Stomach (tissue), 9 donors: Measurements from ENCODE around the gene BAZ2B. TPM values are rescaled to one million over a fixed set of nuclear protein-coding genes. Genes with fewer than 3 reads are reported as not detected.

Experiments used
- DNase-seq, 2 donors: peaks; one replicate each; pipeline versions ENCODE4 v3.0.0 to v3.0.0-alpha.2; 2013 to 2019
- H3K27ac ChIP-seq, 5 donors: fragments of 200-600 bp in 4 of 5; sonication (generic) in 4 of 5; one replicate each; pipeline ENCODE4 v1.5.1; 2013 to 2019; ENCODE audit warnings: mild to moderate bottlenecking in 1 of 5, moderate library complexity in 1 of 5
- H3K27me3 ChIP-seq, 3 donors: fragments of 200-600 bp; sonication (generic); one replicate each; pipeline ENCODE4 v1.5.1; 2017 to 2019; ENCODE audit warnings: mixed run types in 1 of 3
- H3K36me3 ChIP-seq, 4 donors: fragments of 200-600 bp; sonication (generic); 1 replicate in 3 of 4; 2 replicates in 1 of 4; pipeline ENCODE4 v1.5.1; 2016 to 2019
- H3K4me1 ChIP-seq, 4 donors: fragments of 200-600 bp; sonication (generic); one replicate each; pipeline ENCODE4 v1.5.1; 2016 to 2019
- H3K4me3 ChIP-seq, 4 donors: fragments of 200-600 bp; sonication (generic) in 3 of 4; one replicate each; pipeline ENCODE4 v1.5.1; 2016 to 2019; ENCODE audit warnings: mild to moderate bottlenecking in 1 of 4
- H3K9me3 ChIP-seq, 4 donors: fragments of 200-600 bp; sonication (generic); one replicate each; pipeline ENCODE4 v1.5.1; 2016 to 2019
- EP300 ChIP-seq: sonication (generic); formaldehyde crosslinking; IDR thresholded peaks from one replicate; pipeline ENCODE4 v1.6.1; 2017; ENCODE audit warnings: antibody characterized with exemption
- POLR2A ChIP-seq, 4 donors: fragments of 450-650 bp; IDR thresholded peaks; one replicate each; pipeline ENCODE4 v1.6.1; 2016; ENCODE audit warnings: antibody characterized with exemption in 4 of 4, control low read depth in 2 of 4, mild to moderate bottlenecking in 1 of 4, moderate library complexity in 1 of 4
- POLR2AphosphoS5 ChIP-seq, 3 donors: sonication (generic); formaldehyde crosslinking; IDR thresholded peaks; one replicate each; pipeline ENCODE4 v1.6.1; 2016; ENCODE audit warnings: antibody characterized with exemption in 3 of 3
- WGBS, 5 donors: extraction: QIAGEN DNeasy Blood & Tissue Kit in 3 of 5; methylation state at CpG; one replicate each; pipeline versions ENCODE4 v1.1.5 to v1.1.7; 2013 to 2018; 5-methylcytosine and 5-hydroxymethylcytosine counted together
- intact Hi-C: fragments of 100-400 bp; cut with DNase I; formaldehyde crosslinking; loops from one replicate; pipeline ENCODE4 v1.15.1; 2023; ENCODE audit warnings: low total_unique reads
- polyA plus RNA-seq, 3 donors: library from polyadenylated mRNA; stranded (reverse); fragments of 200-250 nt; gene quantifications; one replicate each; pipeline ENCODE4 v1.2.3, GENCODE V29; 2013
- total RNA-seq, 5 donors: library from RNA; depleted of rRNA; stranded (reverse); fragments of >200 nt; gene quantifications; one replicate each; pipeline versions ENCODE4 v1.1.0 to v1.2.3, GENCODE V29; 2014 to 2016
- TF ChIP-seq, protein P1 (sequence below), 7 experiments: fragments of 450-650 bp in 4 of 7; fragments of 200-600 bp in 3 of 7; sonication (generic) in 3 of 7; IDR thresholded peaks; one replicate each; pipeline ENCODE4 v1.5.1; 2016 to 2019; ENCODE audit warnings: antibody characterized with exemption in 7 of 7, control low read depth in 2 of 7, mild to moderate bottlenecking in 1 of 7
- donor health status: healthy with polysubstance abuse.
- donor health status: Bipolar disorder and iron deficiency.
- donor health status: healthy.

The BAZ2B gene
- total and polyA plus RNA-seq, 8 donors, result 7.2 to 245 (median 59.2) TPM

DNA sequence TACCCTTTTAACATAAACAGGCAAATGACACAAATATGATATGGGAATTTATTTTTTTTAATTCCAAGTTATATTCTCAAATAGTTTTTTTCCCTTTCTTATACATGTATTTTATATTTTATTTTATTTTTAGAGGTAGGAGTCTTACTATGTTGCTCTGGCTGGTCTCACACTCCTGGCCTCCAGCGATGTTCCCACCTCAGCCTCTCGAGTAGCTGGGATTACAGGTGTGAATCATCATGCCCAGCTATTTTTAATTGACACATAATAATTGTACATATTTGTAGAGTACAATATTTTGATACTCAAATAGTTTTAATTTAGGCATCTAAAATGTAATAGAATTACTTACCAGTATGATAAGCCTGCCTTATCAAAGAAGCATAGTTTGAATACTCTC is 12.2 kb downstream of the BAZ2B start:
- Histone ChIP-seq H3K9me3 (no peaks in the 10 kb centered on the region), H3K27ac (peak overlapping the region in 1 of 5 donors; percentile 73), H3K27me3 (no peaks in the 10 kb centered on the region), H3K36me3 (no peaks in the 10 kb centered on the region), H3K4me3 (no peak overlapping the region), H3K4me1 (peaks cover 19 to 54% (median 36%) of the 10 kb centered on the region in 4 donors)
- intact Hi-C loops, result no loop called here
- TF ChIP-seq POLR2AphosphoS5 (IDR thresholded peaks at IDR 0.05), result no peak
- TF ChIP-seq POLR2A (IDR thresholded peaks at IDR 0.05), result no peak
- TF ChIP-seq EP300, result no peak
- TF ChIP-seq, protein P1, sequence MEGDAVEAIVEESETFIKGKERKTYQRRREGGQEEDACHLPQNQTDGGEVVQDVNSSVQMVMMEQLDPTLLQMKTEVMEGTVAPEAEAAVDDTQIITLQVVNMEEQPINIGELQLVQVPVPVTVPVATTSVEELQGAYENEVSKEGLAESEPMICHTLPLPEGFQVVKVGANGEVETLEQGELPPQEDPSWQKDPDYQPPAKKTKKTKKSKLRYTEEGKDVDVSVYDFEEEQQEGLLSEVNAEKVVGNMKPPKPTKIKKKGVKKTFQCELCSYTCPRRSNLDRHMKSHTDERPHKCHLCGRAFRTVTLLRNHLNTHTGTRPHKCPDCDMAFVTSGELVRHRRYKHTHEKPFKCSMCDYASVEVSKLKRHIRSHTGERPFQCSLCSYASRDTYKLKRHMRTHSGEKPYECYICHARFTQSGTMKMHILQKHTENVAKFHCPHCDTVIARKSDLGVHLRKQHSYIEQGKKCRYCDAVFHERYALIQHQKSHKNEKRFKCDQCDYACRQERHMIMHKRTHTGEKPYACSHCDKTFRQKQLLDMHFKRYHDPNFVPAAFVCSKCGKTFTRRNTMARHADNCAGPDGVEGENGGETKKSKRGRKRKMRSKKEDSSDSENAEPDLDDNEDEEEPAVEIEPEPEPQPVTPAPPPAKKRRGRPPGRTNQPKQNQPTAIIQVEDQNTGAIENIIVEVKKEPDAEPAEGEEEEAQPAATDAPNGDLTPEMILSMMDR (IDR thresholded peaks at IDR 0.05), result no peak
- WGBS, 5 donors, result 79 to 86% (median 81%) methylated on average over 2 of the region's 2 CpGs
- DNase-seq, result no peak

DNA sequence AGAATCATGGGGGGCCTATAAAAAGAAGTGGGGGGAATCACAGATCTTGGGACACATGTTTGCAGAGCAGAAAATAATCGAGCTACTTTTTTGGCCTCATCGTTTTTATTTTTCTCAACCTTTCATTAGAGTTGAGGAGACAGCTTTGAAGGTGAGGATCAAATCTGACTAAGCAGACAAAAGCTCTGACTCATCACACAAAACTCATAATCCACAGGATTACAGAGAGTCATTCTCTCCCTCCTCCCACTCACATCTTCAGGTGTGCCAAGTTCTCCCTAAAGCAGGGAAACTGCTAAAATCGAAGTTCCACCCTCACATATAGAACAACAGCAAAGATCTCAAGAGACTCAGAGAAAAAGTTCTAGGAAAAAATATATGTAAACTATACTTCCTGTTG is 15.6 kb downstream of the BAZ2B start:
- intact Hi-C loops, result no loop called here
- Histone ChIP-seq H3K4me3 (no peak overlapping the region), H3K27ac (no peak overlapping the region), H3K9me3 (no peaks in the 10 kb centered on the region), H3K27me3 (no peaks in the 10 kb centered on the region), H3K4me1 (peaks cover 8 to 33% (median 21%) of the 10 kb centered on the region in 4 donors), H3K36me3 (no peaks in the 10 kb centered on the region)
- TF ChIP-seq POLR2A (IDR thresholded peaks at IDR 0.05), result no peak
- DNase-seq, result no peak
- WGBS, 5 donors, result 57 to 72% (median 70%) methylated on average over 3 of the region's 3 CpGs

DNA sequence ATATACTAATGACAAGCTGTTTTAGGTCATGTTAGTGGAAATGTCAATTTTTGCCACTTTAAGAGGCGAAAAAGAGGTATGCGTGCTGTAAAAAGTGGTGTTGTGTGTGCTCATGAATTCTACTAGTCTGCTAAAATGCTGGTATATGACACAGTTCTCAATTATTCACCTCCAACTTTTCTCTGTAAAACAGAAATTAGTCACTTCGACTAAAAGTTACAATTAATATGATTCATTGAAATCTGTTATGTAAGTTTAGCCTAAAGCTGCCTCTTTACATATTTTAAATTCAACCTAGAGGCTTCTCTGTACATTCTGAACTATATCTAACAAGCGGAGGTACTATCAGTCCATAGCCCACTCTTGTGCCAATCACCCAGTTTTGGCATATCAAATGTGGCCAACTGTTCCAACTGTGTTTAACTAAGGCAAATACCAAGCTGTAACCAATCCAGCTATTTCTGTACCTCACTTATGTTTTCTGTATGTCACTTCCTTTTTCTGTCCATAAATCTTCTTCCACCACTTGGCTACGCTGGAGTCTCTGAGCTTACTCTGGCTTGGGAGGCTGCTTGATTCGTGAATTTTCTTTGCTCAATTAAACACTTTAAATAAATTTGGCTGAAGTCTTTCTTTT is 20.8 kb downstream of the BAZ2B start:
- H3K9me3 ChIP-seq, result no peaks in the 10 kb centered on the region
- peak overlapping the region in 2 of 5 donors; percentile 8 to 9 for H3K27ac ChIP-seq
- WGBS, 5 donors, result 47 to 61% (median 51%) methylated on average over 6 of the region's 6 CpGs
- intact Hi-C loops, result no loop called here
- no peaks in the 10 kb centered on the region for H3K27me3 ChIP-seq
- no peaks in the 10 kb centered on the region for H3K36me3 ChIP-seq
- TF ChIP-seq POLR2A (IDR thresholded peaks at IDR 0.05), result no peak
- no peak for TF ChIP-seq POLR2AphosphoS5 (IDR thresholded peaks at IDR 0.05)
- TF ChIP-seq EP300, result no peak
- DNase-seq, result no peak
- peaks cover 1 to 41% (median 22%) of the 10 kb centered on the region in 4 donors for H3K4me1 ChIP-seq
- H3K4me3 ChIP-seq, result no peak overlapping the region

DNA sequence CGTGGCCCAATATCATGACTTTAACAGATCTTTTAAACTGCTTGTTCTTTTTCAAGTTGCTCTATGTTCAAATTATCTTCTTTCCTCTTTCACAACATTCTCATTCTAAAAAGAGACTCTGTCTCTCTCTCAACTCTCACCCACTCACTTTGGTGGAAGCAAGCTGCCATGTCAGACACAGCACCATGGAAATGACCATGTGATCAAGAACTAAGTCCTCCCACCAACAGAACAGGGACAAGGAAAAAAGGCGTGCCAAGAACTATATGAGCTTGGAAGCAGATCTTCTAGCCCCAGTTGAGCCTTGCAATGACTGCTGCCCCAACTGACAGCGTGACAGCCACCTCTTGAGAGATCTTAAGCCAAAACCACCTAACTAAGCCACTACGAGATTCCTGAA is 23.9 kb downstream of the BAZ2B start:
- Histone ChIP-seq H3K9me3 (no peaks in the 10 kb centered on the region), H3K4me3 (no peak overlapping the region), H3K27ac (no peak overlapping the region), H3K27me3 (no peaks in the 10 kb centered on the region), H3K36me3 (peaks cover 0 to 4% (median 0%) of the 10 kb centered on the region in 4 donors), H3K4me1 (peaks cover 4 to 42% (median 24%) of the 10 kb centered on the region in 4 donors)
- intact Hi-C loops, result no loop called here
- DNase-seq, result no peak
- 61 to 89% (median 62%) methylated on average over 3 to 4 of the region's 4 CpGs for WGBS, 5 donors
- no peak for TF ChIP-seq POLR2AphosphoS5 (IDR thresholded peaks at IDR 0.05)
- TF ChIP-seq POLR2A (IDR thresholded peaks at IDR 0.05), result no peak
- TF ChIP-seq EP300, result no peak
- TF ChIP-seq, protein P1 (IDR thresholded peaks at IDR 0.05), result no peak

DNA sequence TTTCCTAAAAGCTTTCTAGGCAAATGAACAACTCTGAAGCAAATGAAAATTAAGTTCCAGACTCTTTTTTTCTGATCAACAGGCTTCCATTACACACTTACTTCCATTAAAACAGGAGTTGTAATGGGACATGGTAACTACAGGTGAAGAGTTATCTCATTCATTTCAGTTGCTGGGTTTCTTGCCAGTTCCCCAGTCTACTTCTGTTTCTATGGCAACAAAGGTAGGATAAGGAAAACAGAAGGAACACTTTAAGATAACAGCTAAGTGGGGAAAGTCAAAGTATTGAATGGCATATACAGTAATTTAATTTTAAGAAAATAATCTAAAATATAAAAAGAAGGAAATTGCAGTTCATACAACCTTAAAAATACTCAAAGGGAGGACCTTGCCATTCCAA is 25.1 kb downstream of the BAZ2B start:
- TF ChIP-seq, protein P1 (IDR thresholded peaks at IDR 0.05), result no peak
- TF ChIP-seq EP300 (no peak), POLR2AphosphoS5 (IDR thresholded peaks at IDR 0.05) (no peak), POLR2A (IDR thresholded peaks at IDR 0.05) (no peak)
- Histone ChIP-seq H3K27ac (no peak overlapping the region), H3K4me3 (no peak overlapping the region), H3K36me3 (peaks cover 0 to 4% (median 0%) of the 10 kb centered on the region in 4 donors), H3K4me1 (peaks cover 4 to 39% (median 23%) of the 10 kb centered on the region in 4 donors), H3K27me3 (no peaks in the 10 kb centered on the region), H3K9me3 (no peaks in the 10 kb centered on the region)
- intact Hi-C loops, result no loop called here
- peak in 1 of 2 donors; percentile 42 for DNase-seq
